SK-N-SH (cell line): ENCODE data around the gene PTPRK. TPM values are rescaled to one million over a fixed set of nuclear protein-coding genes. Genes with fewer than 3 reads are reported as not detected.

Experiments
- CTCF ChIA-PET: fragments of 300-600, 350-600 bp; formaldehyde crosslinking; extraction: SDS; loops from one replicate; lab custom pipeline; 2021; lab: Yijun Ruan, JAX
- POLR2A ChIA-PET: fragments of 350-600 bp; sonication (Branson Sonifier 250); formaldehyde crosslinking; extraction: SDS; loops from one replicate; lab custom pipeline; 2020; ENCODE audit warnings: antibody characterized with exemption, inconsistent platforms; lab: Yijun Ruan, JAX
- DNase-seq: peaks from one replicate; pipeline ENCODE4 v3.0.0; 2012
- H2AFZ ChIP-seq: fragments of 200-600 bp; sonication (generic); 2 replicates; pipeline ENCODE4 v1.8.1; 2016; ENCODE audit warnings: antibody characterized with exemption, mild to moderate bottlenecking, low read depth
- H3F3A ChIP-seq: fragments of 200-600 bp; sonication (generic); replicated peaks from 2 replicates; pipeline ENCODE3; 2016; ENCODE audit warnings: antibody characterized with exemption, mild to moderate bottlenecking; ENCODE audit not compliant: insufficient read depth
- H3K27ac ChIP-seq, 2 experiments: fragments of 200-500 bp in 1 of 2; fragments of 200-600 bp in 1 of 2; sonication (Bioruptor generic) in 1 of 2; sonication (generic), shearing (Covaris generic) in 1 of 2; 2 replicates each; pipeline versions ENCODE4 v1.5.1 to v1.6.1; 2014 to 2016; ENCODE audit warnings: low read depth in 2 of 2, inconsistent platforms in 1 of 2, low read length in 1 of 2, mild to moderate bottlenecking in 1 of 2, mixed read lengths in 1 of 2
- H3K27me3 ChIP-seq: fragments of 200-600 bp; sonication (generic), shearing (Covaris generic); 2 replicates; pipeline ENCODE4 v1.6.1; 2016; ENCODE audit warnings: mixed run types; ENCODE audit not compliant: insufficient read depth
- H3K36me3 ChIP-seq, 2 experiments: fragments of 200-500 bp in 1 of 2; fragments of 200-600 bp in 1 of 2; sonication (Bioruptor generic) in 1 of 2; sonication (generic) in 1 of 2; replicated peaks in 1 of 2; 2 replicates each; pipeline versions ENCODE3 to v1.5.1; 2014 to 2016; ENCODE audit warnings: low read length in 1 of 2, mild to moderate bottlenecking in 1 of 2; ENCODE audit not compliant: insufficient read depth in 2 of 2, control insufficient read depth in 1 of 2
- H3K4me1 ChIP-seq, 2 experiments: fragments of 200-500 bp in 1 of 2; fragments of 200-600 bp in 1 of 2; sonication (Bioruptor generic) in 1 of 2; sonication (generic), shearing (Covaris generic) in 1 of 2; 2 replicates each; pipeline versions ENCODE4 v1.5.1 to v1.6.1; 2014 to 2016; ENCODE audit warnings: low read depth in 1 of 2, low read length in 1 of 2, mixed run types in 1 of 2; ENCODE audit not compliant: insufficient read depth in 2 of 2, control insufficient read depth in 1 of 2
- H3K4me2 ChIP-seq: fragments of 200-600 bp; sonication (generic), shearing (Covaris generic); 2 replicates; pipeline ENCODE4 v1.6.1; 2017; ENCODE audit warnings: mixed run types
- H3K4me3 ChIP-seq, 2 experiments: fragments of 200-500 bp in 1 of 2; fragments of 200-600 bp in 1 of 2; sonication (Bioruptor generic) in 1 of 2; sonication (generic), shearing (Covaris generic) in 1 of 2; 2 replicates each; pipeline versions ENCODE4 v1.5.1 to v1.8.1; 2014 to 2016; ENCODE audit warnings: low read depth in 2 of 2, inconsistent platforms in 1 of 2, low read length in 1 of 2, mild to moderate bottlenecking in 1 of 2, mixed read lengths in 1 of 2, moderate library complexity in 1 of 2
- H3K79me2 ChIP-seq: fragments of 200-600 bp; sonication (generic); 2 replicates; pipeline ENCODE4 v1.8.1; 2017; ENCODE audit warnings: mild to moderate bottlenecking; ENCODE audit not compliant: insufficient read depth
- H3K9ac ChIP-seq: fragments of 200-600 bp; sonication (generic); 2 replicates; pipeline ENCODE4 v1.6.1; 2017; ENCODE audit warnings: mixed run types
- H3K9me2 ChIP-seq: fragments of 200-600 bp; sonication (generic); 2 replicates; pipeline ENCODE4 v1.6.1; 2017; ENCODE audit warnings: mixed run types
- H3K9me3 ChIP-seq: fragments of 200-600 bp; sonication (generic); 2 replicates; pipeline ENCODE4 v1.6.1; 2017; ENCODE audit warnings: mixed run types, mild to moderate bottlenecking, moderate library complexity
- H4K20me1 ChIP-seq: fragments of 200-600 bp; sonication (generic); 2 replicates; pipeline ENCODE4 v1.6.1; 2017; ENCODE audit warnings: mild to moderate bottlenecking, mixed run types; ENCODE audit not compliant: insufficient read depth
- CHD2 ChIP-seq: fragments of 150-350 bp; IDR thresholded peaks from 2 replicates; pipeline ENCODE4 v1.6.1; 2018; ENCODE audit warnings: low read length; ENCODE audit not compliant: partially characterized antibody
- ELF1 ChIP-seq: IDR thresholded peaks from 2 replicates; pipeline ENCODE4 v1.4.0; 2012
- EZH2phosphoT487 ChIP-seq: fragments of 200-600 bp; sonication (generic); IDR thresholded peaks from 2 replicates; pipeline ENCODE4 v1.6.1; 2017; ENCODE audit warnings: low read depth, mixed run types, mild to moderate bottlenecking, antibody characterized with exemption, moderate library complexity, borderline replicate concordance
- FOSL2 ChIP-seq: IDR thresholded peaks from 2 replicates; pipeline ENCODE4 v1.4.0; 2012; ENCODE audit warnings: low read depth, mild to moderate bottlenecking, moderate library complexity, borderline replicate concordance
- FOXJ3 ChIP-seq: sonication (generic); formaldehyde crosslinking; IDR thresholded peaks from 2 replicates; pipeline ENCODE4 v1.5.1; 2020; ENCODE audit warnings: mild to moderate bottlenecking, missing genetic modification reagents
- FOXM1 ChIP-seq: IDR thresholded peaks from 2 replicates; pipeline ENCODE4 v1.4.0; 2012; ENCODE audit warnings: low read depth, mild to moderate bottlenecking
- GABPA ChIP-seq: IDR thresholded peaks from 2 replicates; pipeline ENCODE4 v1.4.0; 2012; ENCODE audit warnings: low read depth, mild to moderate bottlenecking
- GATA2 ChIP-seq: sonication (generic); formaldehyde crosslinking; IDR thresholded peaks from 2 replicates; pipeline ENCODE4 v1.5.0; 2020; ENCODE audit warnings: mild to moderate bottlenecking, missing genetic modification reagents
- NFIC ChIP-seq: IDR thresholded peaks from 2 replicates; pipeline ENCODE4 v1.4.0; 2012; ENCODE audit warnings: borderline replicate concordance
- RCOR1 ChIP-seq: fragments of 150-350 bp; IDR thresholded peaks from 2 replicates; pipeline ENCODE4 v1.6.1; 2017; ENCODE audit warnings: antibody characterized with exemption, low read length
- SIN3A ChIP-seq: IDR thresholded peaks from 2 replicates; pipeline ENCODE4 v1.6.1; 2012; ENCODE audit warnings: low read depth, mild to moderate bottlenecking, low read length, moderate library complexity, borderline replicate concordance
- TCF12 ChIP-seq: IDR thresholded peaks from 2 replicates; pipeline ENCODE4 v1.4.0; 2012
- YY1 ChIP-seq: IDR thresholded peaks from 2 replicates; pipeline ENCODE4 v1.4.0; 2012; ENCODE audit warnings: low read depth, mild to moderate bottlenecking
- WGBS: methylation state at CpG from one replicate; pipeline ENCODE4 v1.1.6; 2017; ENCODE audit warnings: low lambda C conversion rate; 5-methylcytosine and 5-hydroxymethylcytosine counted together
- polyA plus RNA-seq, 3 experiments: library from polyadenylated mRNA; depleted of rRNA; stranded (reverse); fragments of >200 nt; gene quantifications; 2 replicates each; pipeline ENCODE4 v1.2.3, GENCODE V29; 2012
- TF ChIP-seq, protein P1 (sequence below): fragments of 200-600 bp; sonication (generic); IDR thresholded peaks from 2 replicates; pipeline ENCODE4 v1.6.1; 2017; ENCODE audit warnings: antibody characterized with exemption, mild to moderate bottlenecking, moderate library complexity
- TF ChIP-seq, protein P2 (sequence below): IDR thresholded peaks from 2 replicates; pipeline ENCODE4 v1.4.0; 2012; ENCODE audit warnings: low read depth, borderline replicate concordance

The PTPRK gene
- polyA plus RNA-seq, 1 of the 3 experiments (the other 2 are of a cell fraction): 9.5 TPM

DNA sequence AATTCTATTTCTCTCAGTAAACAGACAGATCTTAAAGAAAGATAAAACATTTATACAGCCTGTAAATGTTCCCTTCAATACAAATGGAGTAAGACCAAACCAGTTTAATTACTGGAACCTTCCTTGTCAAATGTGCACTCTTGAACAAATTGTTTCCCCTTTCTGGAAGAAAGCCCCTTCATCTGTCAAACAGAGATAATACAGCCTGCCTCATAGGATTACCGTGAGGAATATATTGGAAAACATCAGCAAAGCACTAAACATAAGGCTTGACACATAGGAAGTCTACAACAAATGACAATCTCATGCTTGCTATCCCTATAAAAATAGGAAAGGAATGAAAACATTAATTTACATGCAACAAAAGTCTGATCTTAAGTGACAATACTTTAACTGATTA is 173.8 kb downstream of the PTPRK start:
- Histone ChIP-seq H3K9ac (no peak overlapping the region), H3K4me1 (no peaks in the 10 kb centered on the region), H4K20me1 (no peaks in the 10 kb centered on the region), H3F3A (no peaks in the 10 kb centered on the region), H3K4me3 (no peak overlapping the region), H3K4me2 (no peak overlapping the region), H2AFZ (no peak overlapping the region), H3K79me2 (no peaks in the 10 kb centered on the region; the same call in 1 of the 2 replicates), H3K9me2 (no peaks in the 10 kb centered on the region), H3K36me3 (no peaks in the 10 kb centered on the region), H3K27ac (no peak overlapping the region), H3K27me3 (no peaks in the 10 kb centered on the region), H3K9me3 (no peaks in the 10 kb centered on the region)
- TF ChIP-seq RCOR1 (no peak), CHD2 (no peak), SIN3A (no peak), EZH2phosphoT487 (no peak), FOXJ3 (CRISPR knock-in tag) (no peak), NFIC (no peak), TCF12 (no peak), FOSL2 (no peak), ELF1 (no peak), YY1 (no peak)
- TF ChIP-seq, protein P1, sequence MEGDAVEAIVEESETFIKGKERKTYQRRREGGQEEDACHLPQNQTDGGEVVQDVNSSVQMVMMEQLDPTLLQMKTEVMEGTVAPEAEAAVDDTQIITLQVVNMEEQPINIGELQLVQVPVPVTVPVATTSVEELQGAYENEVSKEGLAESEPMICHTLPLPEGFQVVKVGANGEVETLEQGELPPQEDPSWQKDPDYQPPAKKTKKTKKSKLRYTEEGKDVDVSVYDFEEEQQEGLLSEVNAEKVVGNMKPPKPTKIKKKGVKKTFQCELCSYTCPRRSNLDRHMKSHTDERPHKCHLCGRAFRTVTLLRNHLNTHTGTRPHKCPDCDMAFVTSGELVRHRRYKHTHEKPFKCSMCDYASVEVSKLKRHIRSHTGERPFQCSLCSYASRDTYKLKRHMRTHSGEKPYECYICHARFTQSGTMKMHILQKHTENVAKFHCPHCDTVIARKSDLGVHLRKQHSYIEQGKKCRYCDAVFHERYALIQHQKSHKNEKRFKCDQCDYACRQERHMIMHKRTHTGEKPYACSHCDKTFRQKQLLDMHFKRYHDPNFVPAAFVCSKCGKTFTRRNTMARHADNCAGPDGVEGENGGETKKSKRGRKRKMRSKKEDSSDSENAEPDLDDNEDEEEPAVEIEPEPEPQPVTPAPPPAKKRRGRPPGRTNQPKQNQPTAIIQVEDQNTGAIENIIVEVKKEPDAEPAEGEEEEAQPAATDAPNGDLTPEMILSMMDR: no peak
- TF ChIP-seq, protein P2, sequence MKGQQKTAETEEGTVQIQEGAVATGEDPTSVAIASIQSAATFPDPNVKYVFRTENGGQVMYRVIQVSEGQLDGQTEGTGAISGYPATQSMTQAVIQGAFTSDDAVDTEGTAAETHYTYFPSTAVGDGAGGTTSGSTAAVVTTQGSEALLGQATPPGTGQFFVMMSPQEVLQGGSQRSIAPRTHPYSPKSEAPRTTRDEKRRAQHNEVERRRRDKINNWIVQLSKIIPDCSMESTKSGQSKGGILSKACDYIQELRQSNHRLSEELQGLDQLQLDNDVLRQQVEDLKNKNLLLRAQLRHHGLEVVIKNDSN: no peak
- DNase-seq: no peak
- ChIA-PET CTCF (no interaction called here), POLR2A (no interaction called here)
- 59% methylated on average over 1 of the region's 1 CpG for WGBS

- Histone ChIP-seq H3K4me1 (no peaks in the 10 kb centered on the region), H2AFZ (no peak overlapping the region), H3K27ac (no peak overlapping the region), H3K9me2 (no peaks in the 10 kb centered on the region), H3K27me3 (no peaks in the 10 kb centered on the region), H3K79me2 (no peaks in the 10 kb centered on the region; the same call in 1 of the 2 replicates), H4K20me1 (no peaks in the 10 kb centered on the region), H3K36me3 (peaks cover 0 to 3% of the 10 kb centered on the region in 2 experiments), H3K4me2 (no peak overlapping the region), H3K4me3 (no peak overlapping the region), H3K9me3 (no peaks in the 10 kb centered on the region), H3F3A (no peaks in the 10 kb centered on the region), H3K9ac (no peak overlapping the region)
- WGBS: 86% methylated on average over 4 of the region's 4 CpGs
- POLR2A ChIA-PET: no interaction called here
- TF ChIP-seq CHD2 (no peak), GABPA (no peak), FOXM1 (no peak), ELF1 (no peak), GATA2 (no peak)
- CTCF ChIA-PET: no interaction called here
- no peak for DNase-seq
These were observed 175.1 kb downstream of the PTPRK start for GRCh38 chr6:128345278-128345677.
